Measurements from ENCODE around the gene LPP. TPM values are rescaled to one million over a fixed set of nuclear protein-coding genes. Genes with fewer than 3 reads are reported as not detected.

Gene LPP
- total and polyA plus RNA-seq, 5 donors from 2014 or later, result 14.5 to 102 (median 21.7) TPM

GRCh38 chr3:188518835-188519452 is 365.0 kb downstream of the LPP start:
- no peak overlapping the region for H3K4me3 ChIP-seq (ENCODE audit: low read depth, low read length)
- H3K9me3 ChIP-seq (ENCODE audit: control insufficient read depth in 2 of 2, low read length in 2 of 2), result no peaks in the 10 kb centered on the region
- no peaks in the 10 kb centered on the region for H3K36me3 ChIP-seq (ENCODE audit: control insufficient read depth, insufficient read depth, low read length)
- no peaks in the 10 kb centered on the region for H3K27me3 ChIP-seq (ENCODE audit: control insufficient read depth, insufficient read depth, low read length)
- H3K9me3 Mint-ChIP-seq, result no peaks in the 10 kb centered on the region
- peaks cover 8% of the 10 kb centered on the region for H3K36me3 Mint-ChIP-seq
- peaks cover 0 to 9% (median 4%) of the 10 kb centered on the region in 4 donors for H3K4me1 Mint-ChIP-seq
- no peak overlapping the region for H3K27ac Mint-ChIP-seq
- H3K27ac ChIP-seq (ENCODE audit: insufficient read depth, low read length, poor library complexity, severe bottlenecking), result no peak overlapping the region
- ATAC-seq (ENCODE audit: low read depth in 2 of 2) (no peak), DNase-seq (no peak)
- H3K27me3 Mint-ChIP-seq, result no peaks in the 10 kb centered on the region
- no peak overlapping the region for H3K4me3 Mint-ChIP-seq
- no peaks in the 10 kb centered on the region for H3K4me1 ChIP-seq (ENCODE audit: control insufficient read depth, insufficient read depth, low read length, poor library complexity, severe bottlenecking)

- no peak overlapping the region for H3K27ac ChIP-seq (ENCODE audit: insufficient read depth, low read length, poor library complexity, severe bottlenecking)
- H3K27me3 Mint-ChIP-seq, result no peaks in the 10 kb centered on the region
- DNase-seq (no peak), ATAC-seq (ENCODE audit: low read depth in 2 of 2) (no peak)
- no peaks in the 10 kb centered on the region for H3K9me3 ChIP-seq (ENCODE audit: control insufficient read depth in 2 of 2, low read length in 2 of 2)
- H3K27me3 ChIP-seq (ENCODE audit: control insufficient read depth, insufficient read depth, low read length), result no peaks in the 10 kb centered on the region
- H3K27ac Mint-ChIP-seq, result no peak overlapping the region
- peaks cover 0 to 9% (median 6%) of the 10 kb centered on the region in 4 donors for H3K4me1 Mint-ChIP-seq
- no peak overlapping the region for H3K4me3 Mint-ChIP-seq
- no peaks in the 10 kb centered on the region for H3K9me3 Mint-ChIP-seq
- no peak overlapping the region for H3K4me3 ChIP-seq (ENCODE audit: low read depth, low read length)
- H3K4me1 ChIP-seq (ENCODE audit: control insufficient read depth, insufficient read depth, low read length, poor library complexity, severe bottlenecking), result no peaks in the 10 kb centered on the region
- peaks cover 21% of the 10 kb centered on the region for H3K36me3 Mint-ChIP-seq
- peaks cover 3% of the 10 kb centered on the region for H3K36me3 ChIP-seq (ENCODE audit: control insufficient read depth, insufficient read depth, low read length)
These were observed 366.5 kb downstream of the LPP start for GRCh38 chr3:188520466-188520865.

GRCh38 chr3:188522115-188522514 is 368.2 kb downstream of the LPP start:
- H3K27me3 ChIP-seq (ENCODE audit: control insufficient read depth, insufficient read depth, low read length), result no peaks in the 10 kb centered on the region
- H3K36me3 ChIP-seq (ENCODE audit: control insufficient read depth, insufficient read depth, low read length), result peaks cover 3% of the 10 kb centered on the region
- ATAC-seq (ENCODE audit: low read depth in 2 of 2) (no peak), DNase-seq (no peak)
- Mint-ChIP-seq H3K27me3 (no peaks in the 10 kb centered on the region), H3K4me3 (no peak overlapping the region), H3K27ac (no peak overlapping the region), H3K9me3 (no peaks in the 10 kb centered on the region), H3K36me3 (peaks cover 31% of the 10 kb centered on the region), H3K4me1 (peaks cover 0 to 14% (median 3%) of the 10 kb centered on the region in 4 donors)
- H3K27ac ChIP-seq (ENCODE audit: insufficient read depth, low read length, poor library complexity, severe bottlenecking), result no peak overlapping the region
- no peak overlapping the region for H3K4me3 ChIP-seq (ENCODE audit: low read depth, low read length)
- no peaks in the 10 kb centered on the region for H3K9me3 ChIP-seq (ENCODE audit: control insufficient read depth in 2 of 2, low read length in 2 of 2)
- H3K4me1 ChIP-seq (ENCODE audit: control insufficient read depth, insufficient read depth, low read length, poor library complexity, severe bottlenecking), result no peaks in the 10 kb centered on the region

GRCh38 chr3:188523291-188523690 is 369.3 kb downstream of the LPP start:
- Mint-ChIP-seq H3K4me3 (no peak overlapping the region), H3K4me1 (peaks cover 0 to 14% (median 3%) of the 10 kb centered on the region in 4 donors)
- no peak for ATAC-seq (ENCODE audit: low read depth in 2 of 2)

GRCh38 chr3:188524052-188524451 is 370.1 kb downstream of the LPP start:
- DNase-seq (no peak), ATAC-seq (ENCODE audit: low read depth in 2 of 2) (no peak)
- H3K27me3 Mint-ChIP-seq, result no peaks in the 10 kb centered on the region
- Histone ChIP-seq H3K4me1 (ENCODE audit: control insufficient read depth, insufficient read depth, low read length, poor library complexity, severe bottlenecking) (no peaks in the 10 kb centered on the region), H3K4me3 (ENCODE audit: low read depth, low read length) (no peak overlapping the region), H3K9me3 (ENCODE audit: control insufficient read depth in 2 of 2, low read length in 2 of 2) (no peaks in the 10 kb centered on the region), H3K27me3 (ENCODE audit: control insufficient read depth, insufficient read depth, low read length) (no peaks in the 10 kb centered on the region), H3K36me3 (ENCODE audit: control insufficient read depth, insufficient read depth, low read length) (peaks cover 3% of the 10 kb centered on the region), H3K27ac (ENCODE audit: insufficient read depth, low read length, poor library complexity, severe bottlenecking) (no peak overlapping the region)
- H3K4me1 Mint-ChIP-seq, result peaks cover 0 to 14% (median 3%) of the 10 kb centered on the region in 4 donors
- peaks cover 28% of the 10 kb centered on the region for H3K36me3 Mint-ChIP-seq
- H3K4me3 Mint-ChIP-seq, result no peak overlapping the region
- H3K9me3 Mint-ChIP-seq, result no peaks in the 10 kb centered on the region
- H3K27ac Mint-ChIP-seq, result no peak overlapping the region

More at GRCh38 chr3:188523291-188523690, 369.3 kb downstream of the LPP start:
- Histone ChIP-seq H3K27ac (ENCODE audit: insufficient read depth, low read length, poor library complexity, severe bottlenecking) (no peak overlapping the region), H3K9me3 (ENCODE audit: control insufficient read depth in 2 of 2, low read length in 2 of 2) (no peaks in the 10 kb centered on the region), H3K4me3 (ENCODE audit: low read depth, low read length) (no peak overlapping the region), H3K4me1 (ENCODE audit: control insufficient read depth, insufficient read depth, low read length, poor library complexity, severe bottlenecking) (no peaks in the 10 kb centered on the region), H3K36me3 (ENCODE audit: control insufficient read depth, insufficient read depth, low read length) (peaks cover 3% of the 10 kb centered on the region), H3K27me3 (ENCODE audit: control insufficient read depth, insufficient read depth, low read length) (no peaks in the 10 kb centered on the region)
- DNase-seq, result no peak
- no peaks in the 10 kb centered on the region for H3K9me3 Mint-ChIP-seq
- peaks cover 28% of the 10 kb centered on the region for H3K36me3 Mint-ChIP-seq
- H3K27me3 Mint-ChIP-seq, result no peaks in the 10 kb centered on the region
- no peak overlapping the region for H3K27ac Mint-ChIP-seq

GRCh38 chr3:188526057-188526456 is 372.1 kb downstream of the LPP start:
- DNase-seq (no peak), ATAC-seq (ENCODE audit: low read depth in 2 of 2) (no peak)
- H3K36me3 Mint-ChIP-seq, result peaks cover 28% of the 10 kb centered on the region
- H3K4me1 ChIP-seq (ENCODE audit: control insufficient read depth, insufficient read depth, low read length, poor library complexity, severe bottlenecking), result no peaks in the 10 kb centered on the region
- H3K27ac Mint-ChIP-seq, result no peak overlapping the region
- H3K4me3 Mint-ChIP-seq, result no peak overlapping the region
- peaks cover 3% of the 10 kb centered on the region for H3K36me3 ChIP-seq (ENCODE audit: control insufficient read depth, insufficient read depth, low read length)
- H3K27me3 ChIP-seq (ENCODE audit: control insufficient read depth, insufficient read depth, low read length), result no peaks in the 10 kb centered on the region
- H3K9me3 ChIP-seq (ENCODE audit: control insufficient read depth in 2 of 2, low read length in 2 of 2), result no peaks in the 10 kb centered on the region
- peaks cover 0 to 11% (median 3%) of the 10 kb centered on the region in 4 donors for H3K4me1 Mint-ChIP-seq
- H3K27ac ChIP-seq (ENCODE audit: insufficient read depth, low read length, poor library complexity, severe bottlenecking), result no peak overlapping the region
- H3K4me3 ChIP-seq (ENCODE audit: low read depth, low read length), result no peak overlapping the region
- H3K9me3 Mint-ChIP-seq, result no peaks in the 10 kb centered on the region
- no peaks in the 10 kb centered on the region for H3K27me3 Mint-ChIP-seq

GRCh38 chr3:188527389-188527788 is 373.4 kb downstream of the LPP start:
- H3K4me1 ChIP-seq (ENCODE audit: control insufficient read depth, insufficient read depth, low read length, poor library complexity, severe bottlenecking), result no peaks in the 10 kb centered on the region
- H3K27me3 ChIP-seq (ENCODE audit: control insufficient read depth, insufficient read depth, low read length), result no peaks in the 10 kb centered on the region
- ATAC-seq (ENCODE audit: low read depth in 2 of 2) (no peak), DNase-seq (no peak)
- H3K27ac ChIP-seq (ENCODE audit: insufficient read depth, low read length, poor library complexity, severe bottlenecking), result no peak overlapping the region
- no peaks in the 10 kb centered on the region for H3K9me3 ChIP-seq (ENCODE audit: control insufficient read depth in 2 of 2, low read length in 2 of 2)
- no peaks in the 10 kb centered on the region for H3K27me3 Mint-ChIP-seq
- H3K36me3 ChIP-seq (ENCODE audit: control insufficient read depth, insufficient read depth, low read length), result peaks cover 3% of the 10 kb centered on the region
- peaks cover 0 to 16% (median 3%) of the 10 kb centered on the region in 4 donors for H3K4me1 Mint-ChIP-seq
- peaks cover 28% of the 10 kb centered on the region for H3K36me3 Mint-ChIP-seq
- no peak overlapping the region for H3K27ac Mint-ChIP-seq
- H3K4me3 ChIP-seq (ENCODE audit: low read depth, low read length), result no peak overlapping the region
- H3K9me3 Mint-ChIP-seq, result no peaks in the 10 kb centered on the region
- H3K4me3 Mint-ChIP-seq, result no peak overlapping the region

- Histone ChIP-seq H3K36me3 (ENCODE audit: control insufficient read depth, insufficient read depth, low read length) (peaks cover 3% of the 10 kb centered on the region), H3K4me3 (ENCODE audit: low read depth, low read length) (no peak overlapping the region), H3K27ac (ENCODE audit: insufficient read depth, low read length, poor library complexity, severe bottlenecking) (no peak overlapping the region), H3K27me3 (ENCODE audit: control insufficient read depth, insufficient read depth, low read length) (no peaks in the 10 kb centered on the region), H3K4me1 (ENCODE audit: control insufficient read depth, insufficient read depth, low read length, poor library complexity, severe bottlenecking) (no peaks in the 10 kb centered on the region), H3K9me3 (ENCODE audit: control insufficient read depth in 2 of 2, low read length in 2 of 2) (no peaks in the 10 kb centered on the region)
- peaks cover 0 to 16% (median 8%) of the 10 kb centered on the region in 4 donors for H3K4me1 Mint-ChIP-seq
- no peaks in the 10 kb centered on the region for H3K27me3 Mint-ChIP-seq
- peaks cover 28% of the 10 kb centered on the region for H3K36me3 Mint-ChIP-seq
- H3K4me3 Mint-ChIP-seq, result no peak overlapping the region
- no peaks in the 10 kb centered on the region for H3K9me3 Mint-ChIP-seq
- ATAC-seq (ENCODE audit: low read depth in 2 of 2), result no peak
- DNase-seq, result no peak
- H3K27ac Mint-ChIP-seq, result no peak overlapping the region
These were observed 374.4 kb downstream of the LPP start for GRCh38 chr3:188528396-188528795.

All from CD4-positive, CD25-positive, alpha-beta regulatory T cell (primary cell).